ES-I3 (cell line): ENCODE measurements around the gene WDR64.
"Not testable (repeated sequence)": the region's sequence is repeated elsewhere in the genome, so short reads cannot be mapped to it uniquely, and the experiment has no call there.

ENCODE experiments used
- H3K36me3 ChIP-seq: 2 replicates; pipeline ENCODE4 v1.6.1; 2013; ENCODE audit warnings: mild to moderate bottlenecking, low read length, control low read depth, moderate library complexity; ENCODE audit not compliant: insufficient read depth
- H3K4me1 ChIP-seq: 2 replicates; pipeline ENCODE4 v1.6.1; 2013; ENCODE audit warnings: mild to moderate bottlenecking, control low read depth, low read length; ENCODE audit not compliant: insufficient read depth
- H3K9ac ChIP-seq: 2 replicates; pipeline ENCODE4 v1.6.1; 2013; ENCODE audit warnings: low read depth, mild to moderate bottlenecking, low read length, moderate library complexity
- H3K9me3 ChIP-seq: 2 replicates; pipeline ENCODE4 v1.6.1; 2013; ENCODE audit warnings: mild to moderate bottlenecking, low read length, moderate library complexity; ENCODE audit not compliant: control insufficient read depth, insufficient read depth

The WDR64 gene

GRCh38 chr1:241776911-241777310 is 124.8 kb downstream of the WDR64 start:
- Histone ChIP-seq H3K9ac (no peak overlapping the region), H3K9me3 (no peaks in the 10 kb centered on the region), H3K4me1 (no peaks in the 10 kb centered on the region), H3K36me3 (no peaks in the 10 kb centered on the region)

- Histone ChIP-seq H3K9me3 (no peaks in the 10 kb centered on the region), H3K4me1 (no peaks in the 10 kb centered on the region), H3K9ac (no peak overlapping the region), H3K36me3 (no peaks in the 10 kb centered on the region)
Observed at GRCh38 chr1:241778117-241778516, 126.0 kb downstream of the WDR64 start.

DNA sequence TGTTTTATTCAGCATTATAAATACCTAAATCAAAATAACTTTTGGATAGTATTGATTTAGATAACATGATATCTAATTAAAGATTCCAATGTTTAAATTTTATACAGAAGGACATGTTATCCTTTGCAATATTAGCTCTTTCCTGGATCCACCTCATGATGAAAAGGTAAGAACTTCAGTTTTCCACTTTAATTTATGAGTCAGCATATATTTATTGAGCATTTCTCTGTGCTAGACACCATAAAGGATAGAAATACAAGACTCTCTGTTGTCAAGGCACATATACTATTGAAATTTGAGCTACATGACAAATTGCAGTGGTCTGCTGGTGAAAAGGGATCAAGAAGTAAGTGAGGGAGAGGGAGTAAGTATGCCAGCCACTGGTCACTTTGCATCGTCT is 127.8 kb downstream of the WDR64 start:
- Histone ChIP-seq H3K9ac (no peak overlapping the region), H3K4me1 (no peaks in the 10 kb centered on the region), H3K9me3 (no peaks in the 10 kb centered on the region), H3K36me3 (no peaks in the 10 kb centered on the region)

DNA sequence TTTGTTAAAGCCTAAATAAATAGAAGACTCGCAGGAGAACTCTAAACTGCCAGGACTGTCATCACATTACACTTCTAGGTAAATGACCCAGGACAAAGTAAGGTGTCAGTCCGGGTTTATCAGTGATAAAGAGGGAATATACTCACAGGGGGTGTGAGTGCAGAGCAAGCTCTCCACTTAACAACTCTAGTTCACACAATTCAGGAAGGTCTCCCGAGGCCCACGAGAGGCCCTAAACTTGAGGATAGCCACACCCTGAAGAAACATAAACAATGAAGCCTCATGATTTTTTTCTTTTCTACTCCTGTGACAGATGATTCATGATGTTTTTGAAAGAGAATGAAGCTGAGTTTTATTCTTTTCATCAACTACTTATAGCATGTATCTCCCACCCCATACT is 130.3 kb downstream of the WDR64 start:
- H3K4me1 ChIP-seq: no peaks in the 10 kb centered on the region
- H3K9me3 ChIP-seq: no peaks in the 10 kb centered on the region

DNA sequence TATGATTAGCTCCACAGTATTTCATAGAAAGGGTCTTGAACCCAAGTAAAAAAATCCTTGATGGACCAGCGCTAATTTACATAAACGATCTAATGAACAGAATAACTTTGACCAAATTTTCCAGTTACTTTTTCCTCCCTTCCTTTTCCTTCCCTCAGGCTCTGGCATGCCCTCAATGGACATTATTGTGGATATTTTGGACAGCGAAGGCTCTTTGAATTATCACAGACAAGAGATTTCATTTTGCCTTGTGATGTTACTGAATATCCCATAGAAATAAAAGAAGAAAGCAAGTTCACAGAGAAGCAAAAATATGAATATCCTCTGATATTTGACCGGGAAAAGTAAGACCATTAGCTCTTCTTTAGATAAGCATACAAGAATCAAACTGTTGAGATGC is 135.6 kb downstream of the WDR64 start:
- no peaks in the 10 kb centered on the region for H3K9me3 ChIP-seq
- no peak overlapping the region for H3K9ac ChIP-seq
- H3K4me1 ChIP-seq: no peaks in the 10 kb centered on the region
- H3K36me3 ChIP-seq: no peaks in the 10 kb centered on the region

More for the DNA sequence above, 130.3 kb downstream of the WDR64 start:
- Histone ChIP-seq H3K36me3 (no peaks in the 10 kb centered on the region), H3K9ac (no peak overlapping the region)

DNA sequence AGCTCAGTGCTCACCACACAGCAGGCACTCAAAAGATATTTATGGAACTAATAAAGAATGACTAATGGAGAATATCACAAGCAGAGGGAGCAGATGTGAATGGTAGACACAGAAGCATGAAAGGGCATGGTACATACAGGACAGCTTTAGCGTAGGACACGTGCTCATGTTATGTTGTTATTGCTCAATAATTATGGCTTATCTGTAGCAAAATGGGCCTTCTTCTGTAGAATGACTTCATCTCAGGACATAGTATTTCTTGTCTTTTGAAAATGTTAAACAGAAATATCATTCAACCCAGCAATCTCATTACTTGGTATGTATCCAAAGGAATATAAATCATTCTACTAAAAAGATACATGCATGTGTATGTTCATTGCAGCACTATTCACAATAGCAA is 137.0 kb downstream of the WDR64 start:
- Histone ChIP-seq H3K4me1 (no peaks in the 10 kb centered on the region), H3K9ac (no peak overlapping the region), H3K36me3 (no peaks in the 10 kb centered on the region), H3K9me3 (no peaks in the 10 kb centered on the region)

DNA sequence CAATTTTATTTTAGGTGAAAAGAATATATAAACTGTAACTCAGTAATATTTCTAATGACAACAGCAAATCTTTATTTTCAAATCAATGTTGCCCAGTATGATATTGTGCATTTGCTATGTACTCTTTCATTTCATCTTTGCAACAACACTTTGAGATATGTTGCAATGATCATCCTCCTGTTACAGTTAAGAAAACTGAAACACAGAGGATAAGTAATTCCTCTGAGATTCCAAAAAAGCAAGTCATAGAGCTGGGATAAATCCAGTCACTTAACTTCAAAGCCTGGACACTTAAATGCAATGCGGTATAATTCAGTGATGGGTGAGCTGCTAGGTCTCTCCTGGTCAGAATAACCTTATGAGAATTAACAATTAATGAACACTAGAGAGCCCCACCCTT is 147.3 kb downstream of the WDR64 start:
- no peaks in the 10 kb centered on the region for H3K9me3 ChIP-seq
- no peaks in the 10 kb centered on the region for H3K4me1 ChIP-seq
- no peak overlapping the region for H3K9ac ChIP-seq
- H3K36me3 ChIP-seq: no peaks in the 10 kb centered on the region

DNA sequence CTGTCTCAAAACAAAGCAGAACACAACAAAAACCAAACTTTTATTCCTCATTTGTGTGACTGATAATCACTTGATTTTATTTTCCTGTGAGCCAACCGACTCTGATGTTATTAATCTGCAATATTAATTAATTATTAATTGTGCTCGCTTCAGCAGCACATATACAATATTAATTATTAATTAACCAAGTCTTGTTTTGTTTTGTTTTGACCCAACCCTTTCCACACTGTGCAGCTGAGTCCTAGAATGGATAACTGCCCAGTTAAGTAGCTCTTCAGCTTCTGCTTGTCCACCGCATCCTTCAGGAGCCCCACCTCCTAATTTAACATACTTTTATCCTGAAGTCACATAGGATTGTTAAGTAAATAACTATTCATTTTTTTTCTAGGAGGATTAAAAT is 148.6 kb downstream of the WDR64 start:
- H3K4me1 ChIP-seq: no peaks in the 10 kb centered on the region
- H3K36me3 ChIP-seq: no peaks in the 10 kb centered on the region
- no peaks in the 10 kb centered on the region for H3K9me3 ChIP-seq
- H3K9ac ChIP-seq: no peak overlapping the region

GRCh38 chr1:241802863-241803262 is 150.8 kb downstream of the WDR64 start:
- no peak overlapping the region for H3K9ac ChIP-seq
- no peaks in the 10 kb centered on the region for H3K4me1 ChIP-seq
- H3K9me3 ChIP-seq: no peaks in the 10 kb centered on the region
- H3K36me3 ChIP-seq: no peaks in the 10 kb centered on the region

GRCh38 chr1:241804706-241805105 is 152.6 kb downstream of the WDR64 start:
- H3K36me3 ChIP-seq, H3K9ac ChIP-seq, H3K4me1 ChIP-seq, H3K9me3 ChIP-seq: not testable (repeated sequence)

DNA sequence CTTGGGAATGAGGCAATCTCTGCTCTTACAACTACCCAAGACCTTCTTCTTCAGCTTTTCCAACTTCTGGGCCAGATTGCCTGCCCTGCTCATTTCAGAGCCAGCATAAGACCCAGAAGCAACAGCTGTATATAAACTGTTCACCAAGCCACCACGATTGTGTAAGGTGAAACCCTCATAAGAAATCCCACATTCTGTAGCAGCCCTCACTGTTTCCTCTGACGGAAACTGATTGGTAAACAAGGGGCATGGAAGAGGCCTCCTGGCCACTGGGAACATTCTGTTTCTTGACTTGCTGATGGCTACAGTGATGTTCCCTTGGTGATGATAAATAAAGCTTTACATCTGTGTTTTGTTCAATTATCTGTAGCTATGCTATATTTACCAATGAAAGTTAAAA is 156.2 kb downstream of the WDR64 start:
- Histone ChIP-seq H3K36me3 (no peaks in the 10 kb centered on the region), H3K9ac (no peak overlapping the region), H3K4me1 (no peaks in the 10 kb centered on the region), H3K9me3 (no peaks in the 10 kb centered on the region)

DNA sequence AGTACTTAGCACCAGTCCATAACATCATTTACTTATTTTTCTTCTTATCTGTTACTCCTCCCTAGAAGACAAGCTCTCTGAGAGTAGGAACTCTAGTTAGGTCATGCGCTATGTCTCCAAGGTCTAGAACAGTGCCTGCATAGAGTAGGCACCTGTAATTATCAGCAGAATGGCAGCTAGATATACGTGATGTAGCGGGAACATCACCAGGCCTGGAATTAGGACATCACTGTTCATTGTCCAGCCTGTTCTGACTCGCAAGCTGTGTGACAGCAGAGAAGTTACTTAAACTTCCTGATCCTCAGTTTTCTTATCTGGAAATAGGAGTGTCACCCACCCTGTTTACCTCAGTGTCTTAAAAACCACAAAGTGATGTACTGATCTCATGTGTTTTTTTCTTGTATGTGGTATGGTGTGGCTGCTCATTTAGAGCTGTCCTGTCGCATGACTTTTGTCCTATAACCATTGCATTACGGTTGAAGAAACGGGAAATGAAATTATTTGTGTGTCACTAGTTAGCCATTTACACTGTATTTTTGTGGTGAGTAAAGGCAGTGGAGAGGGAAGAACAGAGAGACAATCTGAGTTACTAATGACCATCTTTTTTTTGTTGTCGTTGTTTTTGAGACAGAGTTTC is 158.8 kb downstream of the WDR64 start:
- no peak overlapping the region for H3K9ac ChIP-seq
- H3K36me3 ChIP-seq: no peaks in the 10 kb centered on the region
- H3K9me3 ChIP-seq: no peaks in the 10 kb centered on the region
- no peaks in the 10 kb centered on the region for H3K4me1 ChIP-seq

DNA sequence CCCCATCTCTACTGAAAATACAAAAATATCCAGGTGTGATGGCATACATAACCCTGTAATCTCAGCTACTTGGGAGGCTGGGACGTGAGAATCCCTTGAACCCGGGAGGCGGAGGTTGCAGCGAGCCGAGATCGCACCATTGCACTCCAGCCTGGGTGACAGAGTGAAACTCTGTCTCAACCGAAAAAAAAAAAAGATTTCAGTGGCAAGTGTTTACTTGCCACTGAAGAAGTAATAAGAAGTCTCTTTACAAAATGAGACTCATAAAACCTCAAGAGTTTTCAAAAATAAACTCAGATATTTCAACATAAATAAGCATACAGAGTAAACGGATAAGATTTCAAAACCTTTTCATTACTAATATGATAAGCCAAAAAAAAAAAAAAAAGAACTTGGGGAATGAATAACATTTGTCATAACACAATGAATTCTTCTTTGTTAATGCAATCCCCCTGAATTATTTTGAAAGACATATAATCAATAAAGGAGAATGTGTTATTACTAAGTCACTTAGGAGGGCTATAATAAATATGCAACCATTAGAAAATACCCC is 161.8 kb downstream of the WDR64 start:
- no peak overlapping the region for H3K9ac ChIP-seq
- H3K4me1 ChIP-seq: no peaks in the 10 kb centered on the region
- no peaks in the 10 kb centered on the region for H3K9me3 ChIP-seq
- H3K36me3 ChIP-seq: no peaks in the 10 kb centered on the region

DNA sequence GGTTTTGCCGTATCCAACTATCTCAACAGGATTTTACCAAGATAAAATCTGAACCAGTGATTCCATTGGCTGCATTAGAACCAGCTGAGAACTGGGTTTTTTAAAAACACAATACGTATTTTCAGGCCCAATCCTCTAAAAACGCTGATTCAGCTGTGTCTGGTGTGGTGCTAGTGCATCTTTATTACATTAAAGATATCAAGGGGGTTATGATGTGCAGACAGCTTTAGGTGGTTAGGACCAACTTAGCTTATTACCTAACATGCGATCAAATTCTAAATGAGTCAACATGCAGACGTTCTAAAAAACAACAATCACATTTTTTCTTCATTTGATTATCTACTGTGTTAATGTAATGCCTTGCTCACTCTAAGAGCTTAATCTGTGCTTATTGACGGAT is 163.9 kb downstream of the WDR64 start:
- no peaks in the 10 kb centered on the region for H3K36me3 ChIP-seq
- H3K4me1 ChIP-seq: no peaks in the 10 kb centered on the region
- no peaks in the 10 kb centered on the region for H3K9me3 ChIP-seq
- no peak overlapping the region for H3K9ac ChIP-seq

DNA sequence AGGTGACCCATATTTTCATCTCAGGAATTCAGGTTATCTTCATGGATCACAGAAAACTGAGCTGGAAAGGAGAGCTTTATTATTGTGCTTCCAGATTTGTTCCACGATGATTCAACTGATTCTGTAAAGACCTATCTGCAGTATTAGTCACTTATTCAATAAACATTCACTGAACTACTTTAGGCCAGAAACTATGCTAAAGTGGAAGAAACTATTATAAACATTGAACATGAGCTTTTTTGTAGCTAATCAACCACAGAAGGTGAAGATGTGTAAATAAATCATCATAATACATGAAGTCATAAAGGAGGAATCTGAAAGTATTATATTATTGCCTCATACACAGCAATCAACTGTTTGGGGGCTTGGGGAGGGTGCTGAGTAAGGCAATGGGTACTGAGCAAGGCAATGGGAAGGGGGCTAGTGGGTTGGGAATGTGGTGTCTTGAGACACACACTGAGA is 165.3 kb downstream of the WDR64 start:
- Histone ChIP-seq H3K9ac (no peak overlapping the region), H3K9me3 (no peaks in the 10 kb centered on the region), H3K4me1 (no peaks in the 10 kb centered on the region), H3K36me3 (no peaks in the 10 kb centered on the region)
